Common myeloid progenitor, CD34-positive (primary cell): ENCODE results near the gene HNRNPM.

Source experiments
- CTCF ChIA-PET: fragments of 350-600 bp; sonication (Branson Sonifier 250); formaldehyde crosslinking; loops from one replicate; lab custom pipeline; 2021; ENCODE audit warnings: antibody characterized with exemption; lab: Charles Lee
- POLR2A ChIA-PET: fragments of 350-600 bp; sonication (Branson Sonifier 250); formaldehyde crosslinking; loops from one replicate; lab custom pipeline; 2021; ENCODE audit warnings: antibody characterized with exemption; lab: Charles Lee
- DNase-seq, 3 donors: peaks; one replicate each; pipeline versions ENCODE4 v3.0.0 to v3.0.0-alpha.2; 2013
- H3K27ac ChIP-seq, 2 experiments: 1 replicate in 1 of 2; 2 replicates in 1 of 2; pipeline ENCODE4 v1.7.0; 2013; ENCODE audit warnings: inconsistent platforms in 2 of 2, low read length in 2 of 2, mild to moderate bottlenecking in 2 of 2, low read depth in 1 of 2, moderate library complexity in 1 of 2; ENCODE audit not compliant: severe bottlenecking in 2 of 2, insufficient read depth in 1 of 2, poor library complexity in 1 of 2
- H3K27me3 ChIP-seq, 5 experiments: replicated peaks in 2 of 5; 1 replicate in 3 of 5; 2 replicates in 2 of 5; pipeline versions ENCODE4 v1.6.1 to v1.7.0; 2013; ENCODE audit warnings: low read length in 4 of 5, mild to moderate bottlenecking in 2 of 5, moderate library complexity in 2 of 5, inconsistent platforms in 1 of 5; ENCODE audit not compliant: insufficient read depth in 5 of 5, control insufficient read depth in 4 of 5
- H3K36me3 ChIP-seq, 4 experiments: 1 replicate in 2 of 4; 2 replicates in 2 of 4; pipeline versions ENCODE4 v1.6.1 to v1.7.0; 2013; ENCODE audit warnings: low read length in 3 of 4, control low read depth in 1 of 4, mild to moderate bottlenecking in 1 of 4; ENCODE audit not compliant: control insufficient read depth in 4 of 4, insufficient read depth in 4 of 4
- H3K4me1 ChIP-seq, 4 experiments: 1 replicate in 3 of 4; 2 replicates in 1 of 4; pipeline versions ENCODE4 v1.6.1 to v1.7.1; 2013; ENCODE audit warnings: low read length in 3 of 4, mild to moderate bottlenecking in 3 of 4, control low read depth in 1 of 4, inconsistent platforms in 1 of 4, moderate library complexity in 1 of 4; ENCODE audit not compliant: control insufficient read depth in 4 of 4, insufficient read depth in 4 of 4; ENCODE audit errors: control extremely low read depth in 1 of 4
- H3K4me3 ChIP-seq, 7 experiments: 1 replicate in 4 of 7; 2 replicates in 3 of 7; pipeline versions ENCODE4 v1.5.1 to v1.7.0; 2013; ENCODE audit warnings: mild to moderate bottlenecking in 7 of 7, low read length in 6 of 7, moderate library complexity in 6 of 7, inconsistent platforms in 2 of 7, low read depth in 2 of 7, control low read depth in 1 of 7; ENCODE audit not compliant: insufficient read depth in 4 of 7, control insufficient read depth in 1 of 7; ENCODE audit errors: extremely low read depth in 1 of 7
- H3K9me3 ChIP-seq, 5 experiments: 1 replicate in 4 of 5; 2 replicates in 1 of 5; pipeline versions ENCODE4 v1.6.1 to v1.7.1; 2013; ENCODE audit warnings: low read length in 4 of 5, mild to moderate bottlenecking in 2 of 5, inconsistent platforms in 1 of 5, low read depth in 1 of 5, moderate library complexity in 1 of 5; ENCODE audit not compliant: control insufficient read depth in 4 of 5, insufficient read depth in 2 of 5; ENCODE audit errors: control extremely low read depth in 1 of 5
- WGBS: methylation state at CpG from one replicate; pipeline ENCODE4 v1.1.5; 2013; ENCODE audit not compliant: insufficient coverage; 5-methylcytosine and 5-hydroxymethylcytosine counted together

Gene HNRNPM

DNA sequence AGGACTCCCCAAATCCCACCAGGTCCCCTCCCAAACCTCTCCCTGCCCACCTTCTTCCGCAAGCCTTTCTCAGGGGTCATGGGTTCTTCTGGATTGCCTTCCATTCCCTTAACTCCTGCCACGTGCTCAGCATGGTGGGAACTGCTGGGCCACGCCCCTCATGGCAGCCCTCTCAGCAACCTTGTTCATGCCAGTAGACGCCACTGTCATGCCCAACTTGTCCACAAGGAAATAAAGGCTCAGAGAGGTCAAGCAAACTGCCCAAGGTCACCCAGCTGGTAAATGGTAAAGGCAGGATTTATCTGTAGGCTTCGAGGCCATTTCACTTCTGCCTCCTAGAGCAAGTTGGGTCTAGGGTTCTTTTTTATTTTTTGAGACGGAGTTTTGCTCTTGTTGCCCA lies 46.8 kb downstream of the HNRNPM start:
- Histone ChIP-seq H3K36me3 (peaks cover 3 to 65% (median 27%) of the 10 kb centered on the region in 4 experiments), H3K4me1 (peaks cover 8 to 81% (median 71%) of the 10 kb centered on the region in 4 experiments), H3K9me3 (no peaks in the 10 kb centered on the region), H3K27me3 (no peaks in the 10 kb centered on the region), H3K27ac (no peak overlapping the region), H3K4me3 (no peak overlapping the region)
- DNase-seq: no peak
- WGBS: 93% methylated on average over 6 of the region's 6 CpGs
- POLR2A ChIA-PET: no interaction called here
- CTCF ChIA-PET: interaction anchor here (1.6 to 5.5 kb wide), 3 partner anchors 12 to 88 kb away, joined by 3 to 35 read pairs (median 6); partner anchors contain the start of genes MYO1F and PRAM1

DNA sequence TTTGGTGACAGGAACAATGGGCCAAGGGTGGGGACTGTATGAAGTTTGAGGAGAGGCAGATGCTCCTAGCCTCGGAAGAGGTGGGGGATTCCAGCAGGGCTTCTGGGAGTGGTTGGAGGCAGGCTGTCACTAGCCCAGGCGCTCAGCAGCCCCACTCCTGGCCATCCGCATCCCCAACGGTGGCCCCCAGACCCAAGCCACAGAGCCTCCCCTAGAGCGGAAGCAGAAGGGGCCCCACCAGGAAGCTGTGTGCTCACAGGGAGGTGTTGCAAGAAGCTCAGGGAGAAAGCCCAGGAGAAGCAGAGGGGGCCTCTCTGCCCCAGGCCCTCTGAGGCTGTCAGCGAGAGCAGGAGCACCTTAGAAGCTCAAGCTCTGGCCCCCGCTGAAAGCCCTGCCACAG lies 49.4 kb downstream of the HNRNPM start:
- Histone ChIP-seq H3K9me3 (no peaks in the 10 kb centered on the region), H3K27me3 (no peaks in the 10 kb centered on the region), H3K27ac (peak overlapping the region; percentile 50 to 70), H3K4me1 (peaks cover 2 to 77% (median 49%) of the 10 kb centered on the region in 4 experiments), H3K36me3 (peaks cover 0 to 60% (median 29%) of the 10 kb centered on the region in 4 experiments), H3K4me3 (peak overlapping the region in 5 of 7 experiments; percentile 37 to 60 (median 46))
- CTCF ChIA-PET: interaction anchor here (0.6 to 5.5 kb wide), 7 partner anchors 9 to 1982 kb away, joined by 3 to 35 read pairs (median 6); partner anchors contain the start of gene MYO1F
- POLR2A ChIA-PET: interaction anchor here (0.5 to 1.3 kb wide), 3 partner anchors 8 to 20 kb away, joined by 3 to 4 read pairs (median 4); partner anchors contain the start of genes PRAM1 and ZNF414
- peak; percentile 71 to 93 (median 92) for DNase-seq
- 2% methylated on average over 6 of the region's 7 CpGs for WGBS

DNA sequence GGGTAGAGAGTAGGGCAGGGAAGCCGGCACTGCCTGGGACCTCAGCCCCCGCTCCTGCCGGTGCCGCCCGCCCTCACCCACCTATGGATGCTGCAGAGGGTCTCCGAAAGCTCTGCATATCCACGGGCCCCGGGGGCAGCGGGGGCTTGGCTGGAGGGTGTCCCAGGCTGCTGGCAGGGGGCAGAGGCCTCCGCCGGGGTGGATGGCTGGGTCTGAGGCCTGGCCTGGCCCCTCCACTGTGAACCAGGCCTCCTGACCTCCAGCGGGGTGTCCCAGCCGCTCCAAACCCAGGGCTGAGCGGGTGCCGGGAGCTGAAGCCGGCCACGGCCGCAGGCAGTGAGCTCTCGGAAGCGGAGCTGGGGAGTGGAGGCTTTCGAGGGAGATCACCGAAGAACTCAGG lies 53.5 kb downstream of the HNRNPM start:
- Histone ChIP-seq H3K36me3 (peaks cover 0 to 30% (median 13%) of the 10 kb centered on the region in 4 experiments), H3K4me3 (no peak overlapping the region), H3K4me1 (peaks cover 10 to 89% (median 64%) of the 10 kb centered on the region in 4 experiments), H3K27ac (no peak overlapping the region), H3K9me3 (no peaks in the 10 kb centered on the region), H3K27me3 (no peaks in the 10 kb centered on the region)
- ChIA-PET POLR2A (no interaction called here), CTCF (interaction anchor here (1.0 to 6.9 kb wide), 4 partner anchors 8 to 81 kb away, joined by 3 to 41 read pairs (median 6); partner anchors contain the start of gene ZNF414)
- DNase-seq: no peak
- 92% methylated on average over 20 of the region's 22 CpGs for whole genome bisulfite sequencing

DNA sequence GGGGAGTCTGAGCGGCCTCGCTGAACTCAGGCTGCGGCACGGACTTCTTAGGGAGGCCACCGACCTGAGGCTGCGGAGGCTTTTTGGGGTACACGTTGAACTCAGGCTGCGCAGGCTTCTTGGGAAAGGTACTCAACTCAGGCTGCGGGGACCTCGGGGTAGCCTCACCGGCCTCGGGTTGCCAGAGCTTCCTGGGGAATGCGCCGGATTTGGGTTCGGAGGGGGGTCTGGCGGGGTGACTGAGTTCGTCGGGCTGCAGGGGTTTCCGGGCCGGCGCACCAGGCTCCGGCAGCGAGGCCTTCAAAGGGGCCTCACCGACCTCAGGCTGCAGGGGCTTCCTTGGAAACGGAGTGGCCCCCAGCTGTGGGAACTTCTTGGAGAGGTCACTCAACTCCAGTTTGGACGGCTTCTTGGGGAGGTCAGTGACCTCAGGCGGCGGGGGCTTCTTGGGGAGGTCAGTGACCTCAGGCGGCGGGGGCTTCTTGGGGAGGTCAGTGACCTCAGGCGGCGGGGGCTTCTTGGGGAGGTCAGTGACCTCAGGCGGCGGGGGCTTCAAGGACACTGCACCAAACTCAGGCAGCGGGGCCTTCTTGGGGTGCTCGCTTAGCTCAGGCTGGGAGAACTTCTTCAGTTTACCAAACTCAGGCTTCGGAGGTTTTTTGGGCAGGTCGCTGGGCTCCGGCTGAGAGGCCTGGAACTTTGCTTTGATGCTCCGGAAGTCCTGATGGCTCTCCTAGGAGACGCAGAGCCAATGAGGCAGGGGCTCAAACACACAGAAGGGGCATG lies 54.5 kb downstream of the HNRNPM start:
- CTCF ChIA-PET: interaction anchor here (1.1 to 6.9 kb wide), 5 partner anchors 8 to 81 kb away, joined by 3 to 41 read pairs (median 4); partner anchors contain the start of gene ZNF414
- WGBS: 89% methylated on average over 35 of the region's 41 CpGs
- Histone ChIP-seq H3K27me3 (no peaks in the 10 kb centered on the region), H3K9me3 (no peaks in the 10 kb centered on the region), H3K36me3 (peaks cover 0 to 25% (median 13%) of the 10 kb centered on the region in 4 experiments), H3K4me1 (peaks cover 17 to 89% (median 64%) of the 10 kb centered on the region in 4 experiments), H3K27ac (peak overlapping the region in 1 of 2 experiments; percentile 40), H3K4me3 (peak overlapping the region in 3 of 7 experiments; percentile 53 to 64 (median 63))
- DNase-seq: no peak
- POLR2A ChIA-PET: interaction anchor here (0.6 to 1.2 kb wide), 3 partner anchors 12 to 82 kb away, joined by 3 to 8 read pairs (median 4); no protein-coding TSS in a partner anchor

DNA sequence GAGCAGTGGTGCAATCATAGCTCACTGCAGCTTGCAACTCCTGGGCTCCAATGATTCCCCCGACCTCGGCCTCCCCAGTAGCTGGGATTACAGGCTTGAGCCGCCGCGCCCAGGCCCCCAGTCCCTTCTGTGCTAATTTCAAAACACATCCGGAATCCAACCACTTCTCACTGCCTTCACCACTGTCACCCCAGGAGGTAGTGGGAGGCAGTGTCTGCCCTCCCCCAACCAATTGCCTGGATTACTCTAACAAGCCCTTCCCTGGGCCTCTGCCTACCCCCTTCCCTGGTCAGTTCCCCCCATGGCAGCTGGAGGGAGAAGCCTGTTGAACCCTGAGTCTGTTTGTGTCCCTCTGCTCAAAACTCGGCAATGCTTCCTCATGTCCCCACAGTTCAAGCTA lies 55.4 kb downstream of the HNRNPM start:
- H3K4me3 ChIP-seq: peak overlapping the region in 6 of 7 experiments; percentile 7 to 64 (median 50)
- CTCF ChIA-PET: interaction anchor here (1.1 to 6.9 kb wide), 5 partner anchors 9 to 80 kb away, joined by 3 to 41 read pairs (median 4); partner anchors contain the start of gene ZNF414

DNA sequence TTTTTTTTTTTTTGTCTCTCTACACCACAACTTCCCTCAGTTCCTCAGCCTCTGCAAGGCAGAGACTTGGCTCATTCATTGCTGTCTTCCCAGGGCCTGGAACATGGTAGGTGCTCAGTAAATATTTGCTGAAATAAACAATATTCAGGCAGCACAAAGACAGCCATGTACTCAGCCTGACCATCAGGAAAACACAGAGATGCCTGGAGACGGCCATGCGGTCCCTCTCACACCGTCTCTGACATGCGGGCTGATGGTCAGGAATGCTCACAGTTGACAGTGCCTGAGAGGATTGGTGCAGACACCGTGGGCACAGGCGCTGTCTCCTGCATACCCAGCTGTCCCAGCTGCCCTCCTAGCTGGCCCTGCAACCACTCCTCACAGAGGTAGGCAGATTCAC lies 56.7 kb downstream of the HNRNPM start:
- POLR2A ChIA-PET: no interaction called here
- 62% methylated on average over 4 of the region's 6 CpGs for WGBS
- Histone ChIP-seq H3K9me3 (no peaks in the 10 kb centered on the region), H3K4me1 (peaks cover 14 to 92% (median 69%) of the 10 kb centered on the region in 4 experiments), H3K27me3 (no peaks in the 10 kb centered on the region), H3K36me3 (peaks cover 0 to 20% (median 11%) of the 10 kb centered on the region in 4 experiments), H3K27ac (peak overlapping the region in 1 of 2 experiments; percentile 61), H3K4me3 (peak overlapping the region in 6 of 7 experiments; percentile 30 to 65 (median 60))
- CTCF ChIA-PET: interaction anchor here (0.5 to 6.9 kb wide), 3 partner anchors 15 to 23 kb away, joined by 3 to 41 read pairs (median 3); no protein-coding TSS in a partner anchor
- peak in 2 of 3 donors; percentile 53 to 56 for DNase-seq

More for the DNA sequence above, 55.4 kb downstream of the HNRNPM start:
- WGBS: 0% methylated on average over 5 of the region's 7 CpGs
- peaks cover 14 to 90% (median 65%) of the 10 kb centered on the region in 4 experiments for H3K4me1 ChIP-seq
- H3K27me3 ChIP-seq: no peaks in the 10 kb centered on the region
- peaks cover 0 to 25% (median 13%) of the 10 kb centered on the region in 4 experiments for H3K36me3 ChIP-seq
- peak overlapping the region in 1 of 2 experiments; percentile 40 for H3K27ac ChIP-seq
- DNase-seq: peak in 2 of 3 donors; percentile 68 to 70
- H3K9me3 ChIP-seq: no peaks in the 10 kb centered on the region
- POLR2A ChIA-PET: interaction anchor here (1.2 kb wide), 2 partner anchors 13 to 43 kb away, joined by 3 to 8 read pairs; no protein-coding TSS in a partner anchor
